Activated naive CD8-positive, alpha-beta T cell (primary cell): ENCODE results near the gene KPNA4.
"Not testable (repeated sequence)": the region's sequence is repeated elsewhere in the genome, so short reads cannot be mapped to it uniquely, and the experiment has no call there.

Source experiments
- H3K27ac Mint-ChIP-seq: one replicate; pipeline ENCODE4 v1.8.0; 2021; ENCODE audit warnings: mixed read lengths
- H3K27me3 Mint-ChIP-seq: one replicate; pipeline ENCODE4 v1.8.0; 2021; ENCODE audit warnings: mixed read lengths
- H3K36me3 Mint-ChIP-seq: one replicate; pipeline ENCODE4 v1.8.0; 2021; ENCODE audit warnings: mixed read lengths
- H3K4me1 Mint-ChIP-seq: one replicate; pipeline ENCODE4 v1.8.0; 2021; ENCODE audit warnings: low read depth, mixed read lengths
- H3K4me3 Mint-ChIP-seq: one replicate; pipeline ENCODE4 v1.8.0; 2021; ENCODE audit warnings: mild to moderate bottlenecking, mixed read lengths
- H3K9me3 Mint-ChIP-seq: one replicate; pipeline ENCODE4 v1.8.0; 2021; ENCODE audit warnings: low read depth, mixed read lengths

Gene KPNA4, protein sequence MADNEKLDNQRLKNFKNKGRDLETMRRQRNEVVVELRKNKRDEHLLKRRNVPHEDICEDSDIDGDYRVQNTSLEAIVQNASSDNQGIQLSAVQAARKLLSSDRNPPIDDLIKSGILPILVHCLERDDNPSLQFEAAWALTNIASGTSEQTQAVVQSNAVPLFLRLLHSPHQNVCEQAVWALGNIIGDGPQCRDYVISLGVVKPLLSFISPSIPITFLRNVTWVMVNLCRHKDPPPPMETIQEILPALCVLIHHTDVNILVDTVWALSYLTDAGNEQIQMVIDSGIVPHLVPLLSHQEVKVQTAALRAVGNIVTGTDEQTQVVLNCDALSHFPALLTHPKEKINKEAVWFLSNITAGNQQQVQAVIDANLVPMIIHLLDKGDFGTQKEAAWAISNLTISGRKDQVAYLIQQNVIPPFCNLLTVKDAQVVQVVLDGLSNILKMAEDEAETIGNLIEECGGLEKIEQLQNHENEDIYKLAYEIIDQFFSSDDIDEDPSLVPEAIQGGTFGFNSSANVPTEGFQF

GRCh38 chr3:160565442-160566403 lies at the start of gene KPNA4:
Gene KPNA4 (minus strand): TSS chr3:160565571. CDS start chr3:160565282, 289 bp downstream.
- Mint-ChIP-seq H3K27me3 (no peaks in the 10 kb centered on the region), H3K9me3 (no peaks in the 10 kb centered on the region), H3K36me3 (peaks cover 19% of the 10 kb centered on the region), H3K4me3 (peak within 1 kb of the TSS; percentile 96), H3K27ac (peak within 1 kb of the TSS; percentile 98), H3K4me1 (peaks cover 51% of the 10 kb centered on the region)

DNA sequence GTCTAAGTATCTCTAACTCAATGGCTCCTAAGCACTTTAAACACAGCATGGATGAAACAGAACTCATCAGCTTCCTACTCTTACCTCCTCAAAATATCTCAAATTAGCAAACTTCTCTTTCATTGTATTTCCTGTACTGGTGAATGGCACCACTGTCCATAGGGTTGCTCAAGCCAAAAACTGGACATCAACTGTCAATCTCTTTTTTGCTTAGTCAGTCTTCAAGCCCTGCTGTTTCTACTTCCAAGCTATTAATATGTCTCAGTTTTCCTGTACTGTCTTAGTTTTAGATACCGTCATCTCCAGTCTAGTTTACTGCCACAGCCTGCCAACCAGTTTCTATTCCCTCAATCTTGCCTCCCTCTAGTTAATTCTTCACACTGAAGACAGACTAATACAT lies 48.3 kb upstream of the KPNA4 start:
- no peaks in the 10 kb centered on the region for H3K9me3 Mint-ChIP-seq
- no peaks in the 10 kb centered on the region for H3K36me3 Mint-ChIP-seq
- peaks cover 13% of the 10 kb centered on the region for H3K27me3 Mint-ChIP-seq
- no peak overlapping the region for H3K27ac Mint-ChIP-seq
- H3K4me1 Mint-ChIP-seq = no peaks in the 10 kb centered on the region
- no peak overlapping the region for H3K4me3 Mint-ChIP-seq

GRCh38 chr3:160612386-160613075 lies 47.2 kb upstream of the KPNA4 start:
- Mint-ChIP-seq H3K4me3 (no peak overlapping the region), H3K27ac (no peak overlapping the region), H3K36me3 (no peaks in the 10 kb centered on the region), H3K4me1 (no peaks in the 10 kb centered on the region), H3K9me3 (no peaks in the 10 kb centered on the region), H3K27me3 (peaks cover 13% of the 10 kb centered on the region)

DNA sequence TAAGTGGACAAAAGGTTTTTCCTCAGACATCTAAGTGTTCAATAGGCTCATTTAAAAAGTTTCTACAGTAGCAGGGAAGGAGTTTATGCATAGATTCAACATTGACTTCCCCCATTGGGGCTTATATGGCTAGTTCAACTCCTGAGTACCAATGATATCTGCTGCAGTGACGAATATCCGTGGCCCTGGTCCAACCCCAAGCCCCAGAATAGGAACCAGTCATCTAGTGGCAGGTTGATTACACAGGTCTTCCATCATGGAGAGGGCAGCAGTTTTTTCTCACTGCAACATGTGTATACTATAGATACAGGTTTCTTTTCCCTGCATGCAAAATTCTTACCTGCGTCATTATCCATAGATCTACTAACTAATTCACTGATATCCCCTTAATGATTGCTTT lies 45.8 kb upstream of the KPNA4 start:
- peaks cover 13% of the 10 kb centered on the region for H3K27me3 Mint-ChIP-seq
- H3K36me3 Mint-ChIP-seq = no peaks in the 10 kb centered on the region
- H3K4me1 Mint-ChIP-seq = no peaks in the 10 kb centered on the region
- H3K9me3 Mint-ChIP-seq = no peaks in the 10 kb centered on the region
- H3K4me3 Mint-ChIP-seq = no peak overlapping the region
- H3K27ac Mint-ChIP-seq = no peak overlapping the region

GRCh38 chr3:160608870-160609269 lies 43.5 kb upstream of the KPNA4 start:
- H3K9me3 Mint-ChIP-seq = no peaks in the 10 kb centered on the region
- H3K36me3 Mint-ChIP-seq = no peaks in the 10 kb centered on the region
- peaks cover 8% of the 10 kb centered on the region for H3K27me3 Mint-ChIP-seq
- no peaks in the 10 kb centered on the region for H3K4me1 Mint-ChIP-seq
- H3K4me3 Mint-ChIP-seq = no peak overlapping the region
- no peak overlapping the region for H3K27ac Mint-ChIP-seq

GRCh38 chr3:160607826-160608225 lies 42.5 kb upstream of the KPNA4 start:
- H3K9me3 Mint-ChIP-seq = no peaks in the 10 kb centered on the region
- no peaks in the 10 kb centered on the region for H3K36me3 Mint-ChIP-seq
- H3K27me3 Mint-ChIP-seq = no peaks in the 10 kb centered on the region
- no peaks in the 10 kb centered on the region for H3K4me1 Mint-ChIP-seq
- H3K27ac Mint-ChIP-seq = no peak overlapping the region
- no peak overlapping the region for H3K4me3 Mint-ChIP-seq

DNA sequence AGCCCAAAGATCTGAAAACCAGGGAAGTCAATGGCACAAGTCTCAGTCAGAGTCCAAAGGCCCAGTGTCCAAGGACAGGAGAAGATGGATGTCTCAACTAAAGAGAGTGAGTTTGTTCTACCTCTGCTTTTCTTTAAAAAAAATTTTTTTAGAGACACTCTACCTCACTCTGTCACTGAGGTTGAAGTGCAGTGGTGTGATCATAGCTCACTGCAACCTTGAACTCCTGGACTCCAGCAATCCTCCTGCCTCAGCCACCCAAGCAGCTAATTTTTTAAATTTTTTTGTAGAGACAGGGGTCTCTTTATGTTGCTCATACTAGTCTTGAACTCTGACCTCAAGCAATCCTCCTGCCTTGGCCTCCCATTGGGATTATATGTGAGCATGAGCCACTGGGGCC lies 39.9 kb upstream of the KPNA4 start:
- Mint-ChIP-seq H3K4me1 (no peaks in the 10 kb centered on the region), H3K4me3 (no peak overlapping the region), H3K9me3 (no peaks in the 10 kb centered on the region), H3K36me3 (no peaks in the 10 kb centered on the region), H3K27ac (no peak overlapping the region), H3K27me3 (peaks cover 1% of the 10 kb centered on the region)

DNA sequence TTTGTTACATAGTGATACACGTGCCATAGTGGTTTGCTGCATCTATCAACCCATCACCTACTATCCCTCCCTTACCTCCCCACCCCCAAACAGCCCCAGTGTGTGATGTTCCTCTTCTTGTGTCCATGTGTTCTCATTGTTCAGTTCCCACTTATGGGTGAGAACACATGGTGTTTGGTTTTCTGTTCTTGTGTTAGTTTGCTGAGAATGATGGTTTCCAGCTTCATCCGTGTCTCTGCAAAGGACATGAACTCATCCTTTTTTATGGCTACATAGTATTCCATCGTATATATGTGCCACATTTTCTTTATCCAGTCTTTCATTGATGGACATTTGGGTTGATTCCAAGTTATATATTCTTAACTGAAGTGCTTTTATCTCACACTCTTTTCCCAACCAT lies 38.5 kb upstream of the KPNA4 start:
- H3K27ac Mint-ChIP-seq, H3K36me3 Mint-ChIP-seq, H3K4me1 Mint-ChIP-seq, H3K9me3 Mint-ChIP-seq, H3K4me3 Mint-ChIP-seq, H3K27me3 Mint-ChIP-seq: not testable (repeated sequence)

- Mint-ChIP-seq H3K27me3 (peaks cover 6% of the 10 kb centered on the region), H3K27ac (no peak overlapping the region), H3K36me3 (no peaks in the 10 kb centered on the region), H3K4me3 (no peak overlapping the region), H3K9me3 (no peaks in the 10 kb centered on the region), H3K4me1 (no peaks in the 10 kb centered on the region)
Observed at GRCh38 chr3:160602259-160602658, 36.9 kb upstream of the KPNA4 start.

GRCh38 chr3:160601288-160601687 lies 35.9 kb upstream of the KPNA4 start:
- Mint-ChIP-seq H3K9me3 (no peaks in the 10 kb centered on the region), H3K27me3 (peaks cover 6% of the 10 kb centered on the region), H3K4me1 (no peaks in the 10 kb centered on the region), H3K36me3 (no peaks in the 10 kb centered on the region), H3K27ac (no peak overlapping the region), H3K4me3 (no peak overlapping the region)

DNA sequence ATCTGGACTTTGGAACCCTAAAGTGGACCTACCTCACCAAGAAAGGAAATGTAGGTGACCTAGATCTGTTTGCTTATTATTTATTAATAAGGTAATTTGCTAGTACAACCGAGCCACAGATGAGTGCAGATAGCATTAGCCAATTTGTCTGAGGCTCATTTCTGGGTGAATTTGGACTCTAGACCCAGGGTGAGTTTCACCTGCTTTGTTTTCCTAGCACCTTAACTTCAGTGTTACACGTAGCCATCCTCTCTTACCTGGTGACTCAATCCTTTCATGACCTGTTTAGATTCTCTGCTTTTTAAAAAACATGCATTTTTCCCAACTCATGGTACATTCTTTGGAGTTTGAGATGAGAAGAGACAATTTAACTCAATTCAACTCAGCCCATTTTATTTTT lies 33.5 kb upstream of the KPNA4 start:
- peaks cover 3% of the 10 kb centered on the region for H3K36me3 Mint-ChIP-seq
- no peaks in the 10 kb centered on the region for H3K4me1 Mint-ChIP-seq
- no peak overlapping the region for H3K27ac Mint-ChIP-seq
- peaks cover 9% of the 10 kb centered on the region for H3K9me3 Mint-ChIP-seq
- peaks cover 6% of the 10 kb centered on the region for H3K27me3 Mint-ChIP-seq
- H3K4me3 Mint-ChIP-seq = no peak overlapping the region

- H3K4me1 Mint-ChIP-seq = no peaks in the 10 kb centered on the region
- peaks cover 18% of the 10 kb centered on the region for H3K9me3 Mint-ChIP-seq
- peaks cover 21% of the 10 kb centered on the region for H3K27me3 Mint-ChIP-seq
- no peak overlapping the region for H3K27ac Mint-ChIP-seq
- H3K36me3 Mint-ChIP-seq = peaks cover 2% of the 10 kb centered on the region
- no peak overlapping the region for H3K4me3 Mint-ChIP-seq
Observed at GRCh38 chr3:160588023-160588422, 22.7 kb upstream of the KPNA4 start.

DNA sequence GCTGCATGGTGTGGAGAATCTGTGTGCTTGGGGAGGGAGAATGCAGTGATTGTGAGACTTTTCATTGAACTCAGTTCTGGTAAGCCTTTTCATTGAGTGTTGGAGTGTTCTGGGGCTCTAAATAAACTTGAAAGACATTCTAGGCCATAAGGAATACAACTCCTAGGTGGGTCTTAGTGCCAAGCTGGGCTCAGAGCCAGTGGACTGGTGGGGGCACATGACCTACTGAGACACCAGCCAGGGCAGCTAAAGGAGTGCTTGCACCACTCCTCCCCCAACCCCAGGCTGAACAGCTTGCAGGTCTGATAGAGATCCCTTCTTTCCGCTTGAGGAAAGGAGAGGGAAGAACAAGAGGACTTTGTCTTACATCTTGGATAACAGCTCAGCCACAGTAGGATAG lies 21.7 kb upstream of the KPNA4 start:
- Mint-ChIP-seq H3K4me1 (no peaks in the 10 kb centered on the region), H3K27ac (no peak overlapping the region), H3K36me3 (peaks cover 9% of the 10 kb centered on the region), H3K4me3 (no peak overlapping the region), H3K9me3 (peaks cover 22% of the 10 kb centered on the region), H3K27me3 (peaks cover 27% of the 10 kb centered on the region)

GRCh38 chr3:160586679-160587078 lies 21.3 kb upstream of the KPNA4 start:
- no peaks in the 10 kb centered on the region for H3K4me1 Mint-ChIP-seq
- H3K27ac Mint-ChIP-seq = no peak overlapping the region
- H3K4me3 Mint-ChIP-seq = no peak overlapping the region
- H3K9me3 Mint-ChIP-seq = peaks cover 24% of the 10 kb centered on the region
- peaks cover 12% of the 10 kb centered on the region for H3K36me3 Mint-ChIP-seq
- peaks cover 27% of the 10 kb centered on the region for H3K27me3 Mint-ChIP-seq

GRCh38 chr3:160583451-160583850 lies 18.1 kb upstream of the KPNA4 start:
- H3K4me1 Mint-ChIP-seq = no peaks in the 10 kb centered on the region
- H3K27ac Mint-ChIP-seq = no peak overlapping the region
- H3K36me3 Mint-ChIP-seq = peaks cover 17% of the 10 kb centered on the region
- peaks cover 20% of the 10 kb centered on the region for H3K9me3 Mint-ChIP-seq
- H3K4me3 Mint-ChIP-seq = no peak overlapping the region
- peaks cover 28% of the 10 kb centered on the region for H3K27me3 Mint-ChIP-seq
